Motor neuron (in vitro differentiated cells): ENCODE measurements around the gene CDK5RAP2. TPM values are rescaled to one million over a fixed set of nuclear protein-coding genes. Genes with fewer than 3 reads are reported as not detected.
"Not testable (repeated sequence)": the region's sequence is repeated elsewhere in the genome, so short reads cannot be mapped to it uniquely, and the experiment has no call there.

Experiments used
- ATAC-seq, 8 experiments: fragments of 200-7000 bp; cut with Tn5 transposase; replicated peaks in 6 of 8; 2 replicates each; pipeline ENCODE4 v1.8.0; 2021; ENCODE audit warnings: mild to moderate bottlenecking in 8 of 8, moderate library complexity in 8 of 8
- H3K27ac ChIP-seq, 2 donors: fragments of 250-450 bp; sonication (Bioruptor Pico); 2 replicates each; pipeline ENCODE4 v1.9.0; 2021; ENCODE audit warnings: antibody characterized with exemption in 2 of 2, mild to moderate bottlenecking in 2 of 2, moderate library complexity in 1 of 2
- H3K4me1 ChIP-seq, 2 donors: fragments of 250-450 bp; sonication (Bioruptor Pico); replicated peaks in 1 of 2; 2 replicates each; pipeline ENCODE4 v1.6.1; 2021; ENCODE audit warnings: antibody characterized with exemption in 2 of 2, mild to moderate bottlenecking in 2 of 2, moderate library complexity in 1 of 2
- H3K4me3 ChIP-seq, 5 donors: fragments of 250-450 bp; sonication (Bioruptor Pico); 2 replicates each; pipeline ENCODE4 v1.9.0; 2021; ENCODE audit warnings: antibody characterized with exemption in 5 of 5, mild to moderate bottlenecking in 5 of 5, moderate library complexity in 4 of 5
- WGBS, 10 experiments: fragments of 450-650 bp; shearing (Covaris generic); methylation state at CpG; one replicate each; pipeline ENCODE4 v1.0.0; 2022; 5-methylcytosine and 5-hydroxymethylcytosine counted together
- in situ Hi-C, 9 experiments: fragments of 400-800 bp; cut with MboI; loops; one replicate each; pipeline ENCODE4 v1.15.0; 2021; ENCODE audit warnings: low sequenced_read_pairs in 9 of 9, low pct_unique_long_range_greater_than_20kb in 2 of 9; ENCODE audit not compliant: unreplicated experiment in 9 of 9
- total RNA-seq, 8 experiments: library from RNA; unstranded; fragments of 300-600 nt; gene quantifications; 2 replicates each; pipeline versions ENCODE4 v1.2.3 to v1.2.4, GENCODE V29; 2022

Gene CDK5RAP2
- 10 to 100 TPM; 14.1 to 60.0 (median 34.4) TPM for total RNA-seq

DNA sequence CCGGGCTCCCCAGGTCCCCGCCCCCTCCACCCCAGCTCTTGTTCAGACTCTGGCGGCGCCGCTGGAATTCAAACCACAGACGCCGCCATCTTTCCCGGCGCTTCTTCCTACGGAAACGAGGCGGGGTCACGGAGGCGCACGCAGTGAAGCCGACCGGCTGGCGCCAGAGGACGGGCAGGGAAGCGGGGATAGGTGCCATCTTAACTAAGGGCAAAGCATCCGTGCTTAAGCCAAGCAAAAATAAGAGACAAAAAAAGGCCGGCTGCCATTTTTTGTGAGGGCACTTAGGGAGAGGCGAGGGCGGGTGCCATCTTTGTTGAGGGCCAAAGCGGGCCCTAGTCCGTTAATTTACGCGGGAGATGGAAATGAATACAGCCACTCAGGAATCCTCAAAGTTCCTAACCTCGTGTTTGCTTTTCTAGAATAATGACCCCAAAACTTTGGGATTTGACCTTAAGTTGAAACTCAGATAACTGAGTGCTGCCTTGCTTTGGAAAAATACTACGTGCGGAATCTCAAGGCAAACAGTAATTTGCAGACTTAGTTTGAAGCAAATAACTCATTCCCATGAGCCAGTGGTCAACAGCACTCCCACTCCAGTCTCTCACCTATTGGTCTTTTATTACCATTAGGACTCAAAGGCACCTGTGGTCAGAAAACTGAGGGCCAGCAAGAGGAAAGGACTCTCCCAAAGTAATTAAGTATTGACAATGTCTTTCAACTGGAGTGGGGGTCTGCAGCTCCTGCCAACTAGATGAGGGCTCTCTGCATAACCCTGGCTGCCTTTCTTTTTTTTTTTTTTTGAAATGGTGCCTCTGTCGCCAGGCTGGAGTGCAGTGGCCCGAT lies at the start of gene CDK5RAP2:
CDK5RAP2 (minus strand) TSS at position 117 of the 846 bp plus-strand sequence. CDS start 189 bp downstream, outside the sequence.
- in situ Hi-C loops, result no loop called here
- 0 to 100% (median 20%) methylated on average over 1 to 23 of the region's 33 CpGs; no CpG with 5 or more reads in 1 of the 10 experiments for WGBS, 10 experiments
- peak within 1 kb of the TSS; percentile 82 to 100 (median 91) for H3K4me3 ChIP-seq
- ATAC-seq, result peak; percentile 97 to 99 (median 98)
- peaks cover 8 to 17% of the 10 kb centered on the region in 2 donors for H3K4me1 ChIP-seq
- peak within 1 kb of the TSS; percentile 64 to 74 for H3K27ac ChIP-seq

DNA sequence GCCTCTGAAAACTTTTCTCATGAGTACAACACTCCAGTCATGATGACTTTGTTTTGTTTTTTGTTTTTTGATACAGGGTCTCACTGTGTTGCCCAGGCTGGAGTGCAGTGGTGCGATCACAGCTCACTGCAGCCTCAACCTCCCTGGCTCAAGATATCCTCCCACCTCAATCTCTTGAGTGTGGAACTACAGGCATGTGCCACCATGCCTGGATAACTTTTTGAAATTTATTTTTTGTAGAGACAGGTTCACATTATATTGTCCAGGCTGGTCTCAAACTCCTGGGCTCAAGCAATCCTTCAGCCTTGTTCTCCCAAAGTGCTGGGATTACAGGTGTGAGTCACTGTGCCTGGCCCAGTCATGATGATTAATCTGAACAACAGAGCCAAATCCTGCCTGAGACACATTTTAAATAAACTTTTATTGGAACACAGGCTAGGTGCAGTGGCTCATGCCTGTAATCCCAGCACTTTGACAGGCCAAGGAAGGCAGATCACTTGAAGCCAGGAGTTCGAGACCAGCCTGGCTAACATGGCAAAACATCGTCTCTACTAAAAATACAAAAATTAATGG lies 49.0 kb upstream of the CDK5RAP2 start:
- 79 to 100% (median 97%) methylated on average over 1 to 3 of the region's 3 CpGs; no CpG with 5 or more reads in 3 of the 10 experiments for WGBS, 10 experiments
- H3K4me1 ChIP-seq, H3K4me3 ChIP-seq, H3K27ac ChIP-seq: not testable (repeated sequence)
- in situ Hi-C loops, result loop anchor here in 1 of 9 experiments (10.0 kb wide), 1 partner anchor 106 kb away; no protein-coding TSS in a partner anchor
- peak in 1 of 8 experiments; percentile 18 for ATAC-seq

DNA sequence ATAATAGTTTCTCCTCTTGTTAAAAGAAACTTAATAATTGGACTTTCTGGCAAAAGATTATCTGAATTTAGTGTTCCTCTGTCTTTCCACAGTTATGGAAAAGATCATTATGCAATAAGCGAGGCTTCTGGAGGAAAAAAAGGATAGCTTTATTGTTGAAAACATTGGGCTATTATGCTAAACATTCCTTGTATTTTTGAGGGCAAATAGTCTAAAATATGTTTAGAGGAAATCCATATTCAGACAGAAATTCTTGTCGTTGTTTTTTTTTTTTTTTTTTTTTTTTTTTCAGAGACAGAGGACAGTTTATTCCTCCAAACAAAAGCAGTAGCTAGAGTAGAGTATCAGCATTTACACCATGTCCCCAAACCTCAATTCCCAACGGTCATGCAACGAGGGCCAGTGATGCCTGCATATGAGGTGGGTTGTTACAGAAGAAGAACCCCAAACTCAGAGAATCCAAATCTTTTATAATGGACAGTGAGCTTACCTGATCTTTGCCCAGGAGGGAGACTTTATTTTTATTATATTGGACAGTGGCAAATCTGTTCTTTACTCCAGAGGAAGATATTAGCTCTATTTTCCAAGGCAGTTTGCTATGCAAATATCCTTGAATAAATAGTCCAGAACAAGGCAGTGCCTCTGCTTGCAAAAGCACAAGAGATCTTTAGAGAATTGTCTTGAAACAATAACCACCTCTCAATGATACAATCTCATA lies 48.4 kb upstream of the CDK5RAP2 start:
- in situ Hi-C loops, result loop anchor here in 1 of 9 experiments (10.0 kb wide), 1 partner anchor 106 kb away; no protein-coding TSS in a partner anchor
- Histone ChIP-seq H3K4me3 (no peak overlapping the region), H3K4me1 (no peaks in the 10 kb centered on the region), H3K27ac (no peak overlapping the region)
- 37 to 90% (median 81%) methylated on average over 2 to 4 of the region's 4 CpGs for WGBS, 10 experiments
- peak in 2 of 8 experiments; percentile 15 to 29 for ATAC-seq

DNA sequence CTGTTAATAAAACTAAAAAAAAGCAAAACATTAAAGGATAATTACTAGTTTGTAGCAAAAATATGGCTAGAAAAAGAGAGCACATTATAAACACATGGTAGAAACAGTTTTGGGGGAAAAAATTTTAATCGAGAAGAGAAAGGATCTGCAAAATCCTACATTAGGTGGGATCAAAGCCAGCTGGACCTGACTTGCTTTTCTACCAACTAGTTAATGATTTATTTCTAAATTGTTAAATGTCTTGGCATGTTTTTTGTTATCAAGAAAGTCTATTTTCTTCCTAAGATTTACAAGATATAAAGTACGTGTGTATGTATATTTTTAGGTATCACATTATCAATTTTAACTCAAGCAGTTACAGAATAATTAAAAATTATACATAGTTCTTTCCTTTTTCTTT lies 47.1 kb upstream of the CDK5RAP2 start:
- WGBS, 10 experiments, result 33 to 87% (median 67%) methylated on average over 1 to 2 of the region's 2 CpGs; no CpG with 5 or more reads in 1 of the 10 experiments
- no peak for ATAC-seq
- Histone ChIP-seq H3K4me3 (no peak overlapping the region), H3K4me1 (no peaks in the 10 kb centered on the region), H3K27ac (no peak overlapping the region)
- in situ Hi-C loops, result loop anchor here in 1 of 9 experiments (10.0 kb wide), 1 partner anchor 108 kb away; no protein-coding TSS in a partner anchor

DNA sequence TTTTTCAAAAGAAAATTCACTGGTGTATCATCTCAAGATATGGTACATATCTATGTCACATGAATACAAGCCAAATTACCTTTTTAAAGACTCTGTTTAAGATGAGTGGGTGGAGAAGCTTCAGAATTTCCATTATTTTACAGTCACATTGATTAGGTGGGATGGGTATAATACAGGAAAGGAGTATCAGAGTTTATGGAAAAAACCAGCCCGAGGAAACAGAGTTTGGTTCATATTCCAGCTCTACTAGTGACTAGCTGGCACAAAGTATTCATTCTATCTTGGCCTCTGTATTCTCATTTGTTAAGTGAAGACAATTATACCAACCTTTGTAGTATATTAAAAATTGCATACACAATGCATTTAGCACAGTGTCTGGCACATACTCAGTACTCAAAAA lies 46.5 kb upstream of the CDK5RAP2 start:
- ATAC-seq, result no peak
- H3K27ac ChIP-seq, result no peak overlapping the region
- no peak overlapping the region for H3K4me3 ChIP-seq
- in situ Hi-C loops, result loop anchor here in 1 of 9 experiments (10.0 kb wide), 1 partner anchor 108 kb away; no protein-coding TSS in a partner anchor
- H3K4me1 ChIP-seq, result no peaks in the 10 kb centered on the region
- WGBS, 10 experiments, result 0 to 100% (median 80%) methylated on average over 1 of the region's 1 CpG; no CpG with 5 or more reads in 2 of the 10 experiments

DNA sequence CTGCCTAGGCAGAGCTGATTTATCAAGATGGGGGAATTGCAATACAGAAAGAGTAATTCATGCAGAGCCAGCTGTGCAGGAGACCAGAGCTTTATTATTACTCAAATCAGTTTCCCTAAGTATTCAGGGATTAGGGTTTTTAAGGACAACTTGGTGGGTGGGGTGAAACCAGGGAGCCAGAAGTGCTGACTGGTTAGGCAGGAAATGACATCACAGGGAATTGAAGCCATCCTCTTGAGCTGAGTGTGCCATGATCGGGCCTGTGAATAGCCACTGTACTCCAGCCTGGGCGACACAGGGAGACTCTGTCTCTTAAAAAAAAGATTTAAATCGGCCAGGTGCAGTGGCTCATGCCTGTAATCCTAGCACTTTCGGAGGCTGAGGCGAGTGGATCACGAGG lies 45.3 kb upstream of the CDK5RAP2 start:
- no peaks in the 10 kb centered on the region for H3K4me1 ChIP-seq
- in situ Hi-C loops, result loop anchor here in 1 of 9 experiments (10.0 kb wide), 1 partner anchor 110 kb away; no protein-coding TSS in a partner anchor
- 70 to 100% (median 93%) methylated on average over 1 to 6 of the region's 6 CpGs; no CpG with 5 or more reads in 1 of the 10 experiments for WGBS, 10 experiments
- H3K4me3 ChIP-seq, result no peak overlapping the region
- H3K27ac ChIP-seq, result no peak overlapping the region
- peak in 1 of 8 experiments; percentile 27 for ATAC-seq

DNA sequence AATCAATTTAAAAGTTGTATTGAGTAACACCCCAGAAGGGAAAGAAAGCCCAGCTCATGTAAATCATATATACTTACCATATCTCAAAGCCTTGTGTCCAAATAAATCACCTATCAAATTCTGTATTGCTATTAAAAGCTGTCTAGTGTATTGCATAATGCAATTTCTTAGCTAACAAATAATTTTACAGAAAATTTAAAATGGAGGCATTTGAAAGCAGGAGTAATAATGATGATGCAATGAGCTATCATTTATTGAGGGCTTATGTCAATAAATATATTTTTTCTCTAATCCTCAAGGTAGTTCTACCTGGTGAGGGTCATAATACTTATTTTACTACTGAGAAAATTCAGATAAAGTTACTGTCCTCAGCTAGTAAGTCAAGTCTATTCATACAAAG lies 42.8 kb upstream of the CDK5RAP2 start:
- no peak overlapping the region for H3K4me3 ChIP-seq
- H3K27ac ChIP-seq, result no peak overlapping the region
- no peak for ATAC-seq
- no peaks in the 10 kb centered on the region for H3K4me1 ChIP-seq
- in situ Hi-C loops, result loop anchor here in 1 of 9 experiments (10.0 kb wide), 1 partner anchor 112 kb away; no protein-coding TSS in a partner anchor

DNA sequence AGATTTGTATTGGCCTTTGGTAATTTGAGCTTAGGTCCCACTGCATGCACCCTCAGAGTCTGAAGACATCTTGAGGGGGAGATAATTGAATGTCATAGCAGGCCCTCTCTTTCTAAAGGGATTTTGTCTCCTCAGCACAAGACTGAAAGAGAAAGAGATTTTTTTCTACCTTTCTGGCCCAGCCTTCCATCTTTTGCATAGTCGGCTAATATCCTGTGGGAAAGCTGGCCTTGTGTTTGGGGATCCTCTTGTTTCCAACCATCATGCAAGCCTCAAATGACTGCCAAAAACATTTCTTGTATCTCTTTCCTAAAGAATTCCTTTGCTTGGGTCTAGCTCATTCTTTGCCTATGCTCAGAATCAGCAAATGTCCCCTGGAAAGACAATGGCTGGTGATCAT lies 42.0 kb upstream of the CDK5RAP2 start:
- in situ Hi-C loops, result loop anchor here in 1 of 9 experiments (10.0 kb wide), 1 partner anchor 113 kb away; no protein-coding TSS in a partner anchor
- Histone ChIP-seq H3K27ac (no peak overlapping the region), H3K4me3 (no peak overlapping the region), H3K4me1 (no peaks in the 10 kb centered on the region)
- no peak for ATAC-seq
- WGBS, 10 experiments, result 75 to 100% (median 92%) methylated on average over 1 of the region's 1 CpG; no CpG with 5 or more reads in 2 of the 10 experiments

DNA sequence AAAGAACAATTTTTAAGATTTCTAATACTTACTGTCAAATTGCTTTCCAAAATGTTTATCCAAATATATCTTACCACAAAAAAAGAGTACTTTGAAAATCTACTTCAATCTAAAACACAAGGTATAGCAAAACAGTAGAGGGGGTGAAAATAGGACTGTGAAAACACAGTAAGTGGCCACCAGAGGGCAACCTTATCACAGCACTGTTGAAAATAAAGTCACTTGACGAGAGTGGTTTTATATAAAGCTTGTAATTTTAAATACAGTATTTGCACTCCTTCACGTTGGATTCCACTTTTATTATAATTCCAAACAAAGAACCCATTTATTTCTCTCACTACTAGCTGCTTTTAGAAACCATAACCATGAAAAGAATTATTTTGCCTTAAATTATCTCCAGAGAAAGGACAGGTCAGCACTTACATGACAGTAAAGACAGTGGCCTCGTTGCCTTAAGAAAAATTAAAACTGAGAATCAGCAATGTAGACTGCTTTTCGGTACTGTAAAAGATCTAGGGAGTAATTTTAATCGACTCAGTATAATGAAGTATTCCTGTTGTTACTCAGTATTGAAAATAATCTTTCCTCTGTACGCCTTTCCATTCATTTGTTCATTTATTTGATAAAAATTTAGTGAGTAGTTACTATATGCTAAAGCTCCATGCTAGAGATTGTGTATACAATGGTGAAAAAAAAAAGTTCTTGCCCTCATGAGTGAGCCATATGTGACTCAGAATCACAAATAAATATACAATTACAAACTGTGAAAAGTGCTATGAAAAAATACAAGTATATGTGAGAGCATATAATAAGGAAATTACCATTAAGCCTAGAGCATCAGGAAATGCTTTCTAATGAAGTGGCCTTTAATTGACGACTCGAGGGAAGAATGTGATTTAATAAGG lies 40.0 kb upstream of the CDK5RAP2 start:
- no peak overlapping the region for H3K27ac ChIP-seq
- peak in 6 of 8 experiments; percentile 62 to 90 (median 80) for ATAC-seq
- WGBS, 10 experiments, result 20 to 64% (median 45%) methylated on average over 1 to 8 of the region's 8 CpGs
- no peaks in the 10 kb centered on the region for H3K4me1 ChIP-seq
- no peak overlapping the region for H3K4me3 ChIP-seq
- in situ Hi-C loops, result loop anchor here in 1 of 9 experiments (10.0 kb wide), 1 partner anchor 115 kb away; no protein-coding TSS in a partner anchor

DNA sequence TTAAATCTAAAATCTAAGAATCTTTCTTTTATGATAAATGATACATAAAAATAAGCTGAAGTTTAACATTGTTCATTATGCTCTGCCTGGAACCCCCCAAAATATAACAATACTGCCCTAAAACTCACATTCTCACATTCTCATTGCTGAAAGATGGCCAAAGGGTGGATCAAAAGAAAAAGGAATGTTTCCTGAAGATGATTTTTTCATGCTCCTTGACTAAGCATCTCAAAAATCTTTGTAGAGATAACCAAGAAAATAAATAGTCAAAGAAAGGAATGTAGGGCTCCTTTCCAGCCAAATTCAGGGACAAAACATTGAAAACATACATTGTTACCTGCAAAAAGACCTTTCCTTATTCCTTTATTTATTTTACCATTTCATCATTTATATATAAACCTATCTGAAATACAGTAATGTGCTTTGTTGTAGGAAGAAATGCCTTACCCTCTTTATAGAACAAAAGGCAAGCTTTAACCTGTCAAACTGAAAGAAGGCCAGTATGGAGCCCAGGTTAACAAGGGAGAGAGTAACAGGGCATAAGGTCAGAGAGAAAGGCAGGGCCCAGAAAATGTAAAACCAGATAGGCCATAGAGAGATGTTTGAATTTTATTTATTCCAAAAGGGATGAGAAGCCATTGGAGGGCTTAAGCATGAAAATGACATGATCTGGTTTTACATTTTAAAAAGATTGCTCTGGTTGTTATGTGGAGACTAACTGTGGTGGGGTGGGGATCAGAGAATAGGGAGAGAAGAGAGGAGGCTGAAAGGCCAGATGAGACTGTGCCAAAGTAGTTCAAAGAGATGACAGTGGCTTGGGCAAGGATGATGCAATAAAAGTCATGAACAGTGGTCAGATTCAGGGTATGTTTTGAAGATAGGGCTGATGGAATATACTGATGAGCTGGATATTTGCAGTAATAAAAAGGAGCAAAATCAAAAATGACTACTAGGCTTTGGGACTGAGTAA lies 37.3 kb upstream of the CDK5RAP2 start:
- H3K4me1 ChIP-seq, result no peaks in the 10 kb centered on the region
- in situ Hi-C loops, result no loop called here
- peak in 4 of 8 experiments; percentile 27 to 70 (median 42) for ATAC-seq
- H3K4me3 ChIP-seq, result no peak overlapping the region
- H3K27ac ChIP-seq, result no peak overlapping the region

DNA sequence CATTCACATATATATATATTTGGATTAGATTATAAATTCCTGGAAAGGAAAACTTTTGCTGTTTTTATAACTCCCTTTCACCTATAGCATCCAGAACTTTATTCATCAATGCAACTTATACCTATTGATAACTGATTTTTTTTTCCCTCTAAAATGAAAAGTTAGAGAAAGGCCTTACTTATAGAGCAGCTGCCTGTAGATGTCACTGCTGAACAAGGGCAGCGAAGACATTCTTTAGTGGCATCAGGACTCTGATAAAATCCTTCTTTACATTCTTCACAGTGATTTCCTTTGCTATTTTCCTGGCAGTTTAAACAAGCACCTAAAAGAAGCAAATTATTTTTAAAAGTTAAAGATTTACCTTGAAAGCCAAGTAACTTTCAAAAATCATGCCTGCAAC lies 32.3 kb upstream of the CDK5RAP2 start:
- peak in 2 of 8 experiments; percentile 35 to 42 for ATAC-seq
- Histone ChIP-seq H3K27ac (no peak overlapping the region), H3K4me1 (no peaks in the 10 kb centered on the region), H3K4me3 (no peak overlapping the region)
- WGBS, 10 experiments, result 50 to 100% (median 89%) methylated on average over 1 of the region's 1 CpG; no CpG with 5 or more reads in 2 of the 10 experiments
- in situ Hi-C loops, result no loop called here
